ENCODE results near the gene TEAD1.

TEAD1 gene

DNA sequence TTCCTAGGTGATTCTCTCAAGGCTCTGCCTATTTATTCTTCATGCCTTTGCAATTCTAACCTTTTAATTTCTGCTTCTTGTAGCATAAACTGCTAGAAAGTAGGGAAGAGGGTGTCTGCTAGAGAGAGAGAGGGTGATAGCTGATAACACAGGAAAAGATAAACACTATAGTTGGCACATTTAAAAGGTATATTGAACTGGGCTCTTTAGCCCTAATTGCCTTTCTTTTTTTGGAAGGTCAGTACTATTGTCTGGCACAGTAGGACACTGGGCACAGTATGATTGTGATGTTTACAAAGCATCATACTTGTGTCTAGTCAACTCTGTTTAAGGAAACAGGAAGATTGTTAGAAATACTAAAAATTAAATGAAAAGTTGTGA lies 33.3 kb downstream of the TEAD1 start:
- DNase-seq (ENCODE audit: low spot score) = no peak

DNA sequence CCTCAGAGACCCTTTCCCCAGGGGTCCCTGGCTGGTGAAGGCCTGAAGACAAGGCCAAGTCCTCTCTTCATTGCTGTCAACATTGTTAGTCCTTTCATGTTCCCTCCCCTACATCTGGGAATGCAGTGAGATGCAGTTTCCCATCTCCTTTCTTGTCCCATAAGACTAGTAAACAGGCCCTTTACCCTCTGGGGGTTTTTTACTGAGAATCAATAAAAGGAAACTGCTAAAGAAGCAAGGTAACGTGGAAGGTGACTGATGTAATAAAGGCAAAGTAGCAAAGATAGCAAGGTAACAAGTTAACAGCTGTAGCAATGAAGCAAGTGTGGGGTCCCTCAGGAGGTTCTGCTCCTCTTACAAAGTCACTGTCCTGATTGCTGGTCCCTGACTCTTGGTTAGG lies 37.3 kb downstream of the TEAD1 start:
- DNase-seq (ENCODE audit: low spot score) = no peak

DNA sequence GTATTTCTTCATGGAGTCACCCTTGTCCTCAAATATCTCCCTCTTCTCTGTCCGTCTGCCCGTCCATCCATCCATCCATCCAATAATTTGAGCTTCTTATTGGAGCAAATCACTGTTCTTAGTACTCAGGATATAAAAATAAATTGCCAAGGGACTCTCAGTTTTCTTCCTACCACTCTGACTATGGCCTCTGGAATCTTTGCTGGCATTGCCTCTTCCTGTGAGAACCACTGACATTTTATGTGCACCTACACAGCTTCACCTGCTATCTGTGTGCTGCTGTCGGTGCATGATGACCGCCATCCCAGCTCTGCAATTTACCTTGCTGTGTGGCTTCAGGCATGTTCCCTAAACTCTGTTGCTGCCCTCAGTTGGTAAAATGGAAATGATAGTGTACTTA lies 37.9 kb downstream of the TEAD1 start:
- DNase-seq (ENCODE audit: low spot score) = no peak

DNA sequence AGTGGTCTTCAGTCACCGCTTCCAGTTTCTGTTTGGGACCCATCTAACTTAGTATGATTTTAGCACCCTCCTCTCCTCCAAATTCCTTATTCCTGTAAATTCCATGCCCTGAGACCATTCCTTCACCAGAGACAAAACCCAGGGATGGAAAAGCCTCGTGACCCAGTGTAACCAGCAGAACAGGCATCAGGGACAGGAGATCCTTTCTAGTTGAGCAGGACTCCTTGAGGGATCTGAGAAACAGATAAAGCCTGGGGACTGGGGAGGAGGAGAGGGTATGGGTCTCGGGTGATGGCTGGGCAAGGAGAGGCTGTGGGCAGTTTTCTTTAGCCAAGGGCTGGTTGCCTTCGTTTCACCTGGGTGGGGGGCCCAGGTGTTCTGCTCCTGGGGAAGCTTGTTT lies 40.9 kb downstream of the TEAD1 start:
- no peak for DNase-seq (ENCODE audit: low spot score)

DNA sequence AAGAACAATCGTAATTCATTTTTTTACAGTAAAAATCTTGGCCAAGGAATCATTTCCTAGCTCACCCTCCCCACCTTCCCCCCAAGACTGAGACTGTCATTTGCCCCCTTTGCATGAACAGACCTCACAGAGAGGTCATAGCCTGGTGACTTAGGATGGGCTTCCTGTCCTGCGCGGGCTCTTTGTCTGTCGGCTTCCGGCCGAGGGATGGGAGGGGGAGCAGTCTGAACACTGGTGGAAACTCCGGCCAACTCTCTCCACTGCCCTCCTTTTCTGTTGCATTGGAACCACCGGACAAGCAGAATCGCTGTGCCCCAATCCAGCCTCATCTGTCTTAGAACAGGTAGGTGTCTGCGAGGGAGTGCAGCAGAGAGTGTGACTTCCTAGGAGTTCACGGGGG lies 41.7 kb downstream of the TEAD1 start:
- DNase-seq (ENCODE audit: low spot score) = no peak

DNA sequence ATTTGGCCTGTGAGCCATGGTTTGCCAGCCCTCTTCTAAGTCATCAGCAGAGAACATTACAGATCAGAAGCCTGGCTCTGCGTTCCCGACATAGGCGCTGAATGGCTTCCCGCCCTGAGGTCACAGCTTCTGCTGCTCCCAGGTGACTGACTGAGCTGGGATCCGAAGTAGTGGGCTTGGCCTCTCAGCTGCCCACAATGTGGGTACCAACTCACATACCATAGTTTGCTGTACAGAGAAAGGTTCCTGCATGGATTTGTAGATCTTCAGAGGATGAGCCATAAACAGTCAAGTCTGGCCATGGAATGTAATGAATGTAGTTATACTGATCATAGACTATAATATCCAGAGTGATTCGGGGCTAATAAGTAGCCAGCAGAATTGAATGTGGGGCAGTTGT lies 42.6 kb downstream of the TEAD1 start:
- no peak for DNase-seq (ENCODE audit: low spot score)

DNA sequence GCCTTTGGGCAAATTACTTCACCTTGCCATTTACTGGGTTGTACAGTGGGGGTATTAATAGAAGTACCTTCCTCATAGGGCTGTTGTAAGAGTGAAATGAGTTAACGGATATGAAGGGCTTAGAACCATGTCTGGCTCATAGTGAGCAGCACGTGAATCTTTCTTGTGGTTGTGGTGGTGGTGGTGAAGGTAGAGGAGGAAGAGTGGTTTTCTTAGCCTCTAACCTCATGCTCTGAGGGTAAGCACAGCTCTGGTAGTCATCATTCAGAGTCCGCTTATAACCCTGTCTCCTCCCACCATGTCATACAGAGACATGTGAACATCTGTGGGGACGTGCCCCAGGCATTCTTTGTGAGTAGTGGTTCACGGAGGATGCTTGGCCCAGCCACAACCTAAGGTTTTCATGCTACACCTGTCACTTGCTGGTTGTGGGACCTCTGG lies 43.6 kb downstream of the TEAD1 start:
- no peak for DNase-seq (ENCODE audit: low spot score)

DNA sequence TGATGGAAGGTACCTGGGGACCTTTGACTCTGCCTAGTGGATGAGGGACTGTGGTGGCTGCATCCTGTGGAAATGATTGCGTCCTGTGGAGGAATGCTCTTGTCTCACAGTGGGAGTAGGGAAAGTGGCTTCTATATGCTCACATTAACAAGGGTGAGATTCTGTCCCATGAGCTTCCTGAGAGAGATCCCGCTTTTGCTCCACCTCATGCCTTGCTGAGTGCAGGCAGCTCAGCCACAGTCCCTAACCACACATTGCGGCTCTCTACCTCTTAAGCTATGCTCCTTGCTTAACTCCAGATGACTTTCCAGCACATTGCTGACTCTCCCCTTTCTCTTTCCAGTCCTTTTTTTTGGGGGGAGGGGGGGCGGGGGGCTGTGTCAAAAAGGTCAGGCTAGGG lies 45.0 kb downstream of the TEAD1 start:
- DNase-seq (ENCODE audit: low spot score) = no peak

DNA sequence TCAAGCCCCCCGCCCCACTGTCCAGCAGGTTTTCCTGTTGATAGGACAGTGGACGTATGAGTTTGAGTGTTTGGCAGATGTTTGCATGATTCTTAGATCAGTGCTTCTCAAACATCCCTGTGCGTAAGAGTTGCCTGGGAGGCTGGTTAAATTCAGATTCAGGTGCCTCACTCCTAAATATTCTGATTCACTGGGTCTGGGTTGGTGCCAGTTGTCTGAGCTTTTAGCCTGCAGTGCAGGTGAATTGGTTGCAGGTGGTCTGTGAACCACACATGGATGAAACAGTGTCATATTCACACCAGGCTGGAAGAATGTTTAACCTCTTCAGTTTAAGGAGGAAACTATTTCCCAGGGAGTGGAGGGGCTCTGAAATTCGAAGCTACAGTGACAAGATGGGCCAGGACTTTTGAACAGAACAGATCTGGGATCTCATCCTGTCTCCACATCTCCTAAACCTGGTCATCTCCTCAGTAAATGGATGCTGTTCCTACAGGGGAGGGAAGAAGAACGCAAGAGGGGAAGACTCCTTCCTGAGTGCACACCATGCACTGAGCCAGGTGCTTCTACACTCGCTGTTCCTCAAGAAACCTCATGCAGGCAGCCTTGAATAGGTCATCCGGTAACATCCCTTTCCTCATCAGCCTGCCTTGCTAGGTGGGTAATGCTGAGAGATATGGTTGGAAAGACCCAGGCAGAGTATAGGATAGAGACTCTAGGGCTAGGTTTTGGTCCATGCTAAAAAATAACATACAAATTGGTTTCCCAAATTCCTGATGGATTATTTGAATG lies 47.8 kb downstream of the TEAD1 start:
- no peak for DNase-seq (ENCODE audit: low spot score)

DNA sequence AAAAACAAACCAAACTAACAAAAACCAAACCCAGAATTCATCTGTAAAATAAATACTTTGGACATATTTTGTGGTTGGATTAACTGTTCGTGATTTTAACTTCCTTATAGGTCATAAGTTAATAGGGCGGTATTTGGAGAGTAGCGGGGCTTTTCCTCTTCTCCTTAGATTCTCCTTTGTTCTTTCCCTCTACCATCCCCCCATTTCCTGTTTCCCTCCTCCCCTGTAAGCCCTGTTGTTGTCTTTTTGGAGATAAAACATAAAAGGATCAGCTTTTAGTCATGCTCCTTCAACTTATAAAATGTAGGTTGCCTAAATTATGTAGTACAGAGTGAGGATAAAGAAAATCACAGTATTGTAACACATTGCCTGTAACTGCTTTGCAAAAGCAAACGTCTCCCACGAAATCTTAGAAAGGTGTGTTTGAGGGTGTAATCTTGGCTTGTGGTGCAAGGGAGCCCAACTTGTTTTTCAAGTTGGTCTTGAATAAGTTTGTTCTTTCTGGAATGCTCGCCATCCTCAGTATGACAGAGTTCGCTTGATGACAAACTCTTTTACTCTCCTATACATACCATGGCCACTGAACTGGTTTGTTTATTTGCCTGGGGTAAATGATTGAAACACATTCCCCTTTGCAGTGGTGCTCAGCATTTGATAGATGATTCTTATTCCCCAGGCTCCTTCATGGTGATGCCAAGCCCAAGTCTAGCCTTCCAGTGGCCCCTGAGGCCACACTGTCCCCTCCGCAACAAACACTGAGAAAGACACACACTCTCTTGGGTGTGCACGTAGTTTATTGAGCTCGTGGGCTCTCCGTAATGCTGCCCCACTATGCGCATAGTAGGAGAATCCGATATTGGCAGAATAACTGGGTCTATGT lies 49.4 kb downstream of the TEAD1 start:
- no peak for DNase-seq (ENCODE audit: low spot score)

DNA sequence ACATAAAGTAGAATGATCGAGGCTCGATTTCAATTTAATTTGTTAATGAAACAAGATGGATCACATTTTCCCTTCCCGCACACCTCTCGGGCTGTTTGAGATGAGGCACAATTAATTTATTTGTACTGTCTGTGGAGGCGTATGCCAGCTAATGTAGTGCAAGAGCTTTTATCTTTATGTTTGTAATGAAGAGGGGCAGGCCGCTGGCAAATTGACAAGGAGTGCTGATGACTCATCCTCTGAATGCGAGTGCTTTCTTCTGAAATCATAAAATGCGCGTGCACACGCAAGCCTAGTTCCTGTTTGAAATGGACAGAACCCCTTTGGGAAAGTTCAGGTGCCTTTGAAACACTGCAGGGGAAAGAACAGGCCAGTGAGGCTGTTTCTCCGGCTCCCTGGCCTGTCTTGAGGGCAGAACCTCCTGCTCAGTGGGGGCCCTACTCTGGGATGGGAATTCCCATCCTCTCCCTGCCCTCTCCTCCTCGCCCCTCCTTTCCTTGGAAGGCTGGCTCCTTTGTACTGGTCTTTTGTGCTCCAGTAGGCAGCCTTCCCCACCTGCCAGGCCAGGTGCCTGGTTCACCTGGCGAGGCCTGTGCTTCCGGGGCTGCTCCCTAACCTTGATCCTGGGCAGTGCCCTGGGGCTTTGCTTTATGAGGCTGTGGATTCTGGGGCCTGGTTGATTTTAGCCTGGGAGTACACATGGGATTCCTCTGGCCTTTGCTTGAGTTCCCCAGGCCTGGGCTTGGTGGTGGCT lies 50.3 kb downstream of the TEAD1 start:
- peak; percentile 45 for DNase-seq (ENCODE audit: low spot score)

DNA sequence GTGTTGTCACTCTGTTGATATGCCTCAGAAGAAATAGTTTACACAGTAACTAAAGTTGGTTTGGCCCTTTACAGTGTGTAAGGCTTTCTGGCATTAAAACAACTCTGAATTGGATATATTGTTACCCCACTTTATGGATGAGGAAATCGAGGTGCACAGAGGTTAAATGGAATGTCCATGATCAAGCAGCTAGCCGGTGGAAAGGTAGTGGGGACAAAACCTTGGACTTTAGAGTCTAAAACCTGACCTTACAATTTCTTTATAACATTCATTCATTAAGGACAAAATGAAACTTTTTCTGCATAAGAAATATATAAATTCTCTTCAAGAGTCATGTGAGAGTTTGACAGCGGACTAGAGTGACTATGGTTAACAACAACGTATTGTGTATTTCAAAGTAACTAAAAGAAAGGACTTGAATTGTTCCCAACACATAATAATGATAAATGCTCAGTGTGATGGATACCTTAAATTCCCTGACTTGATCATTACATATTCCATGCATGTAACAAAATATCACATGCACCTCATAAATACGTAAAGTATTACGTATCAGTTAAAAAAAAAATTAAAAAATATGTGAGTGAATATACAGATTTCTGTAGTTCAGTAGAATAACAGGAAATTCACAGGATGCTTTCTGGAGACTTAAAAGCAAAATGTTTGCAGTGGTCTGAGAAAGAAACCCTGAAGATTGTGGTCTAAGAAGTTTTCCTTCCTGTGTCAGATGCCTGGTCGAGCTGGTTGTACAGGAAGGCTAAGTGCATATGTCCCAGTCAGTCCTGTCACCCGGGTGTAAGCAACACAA lies 51.0 kb downstream of the TEAD1 start:
- no peak for DNase-seq (ENCODE audit: low spot score)

DNA sequence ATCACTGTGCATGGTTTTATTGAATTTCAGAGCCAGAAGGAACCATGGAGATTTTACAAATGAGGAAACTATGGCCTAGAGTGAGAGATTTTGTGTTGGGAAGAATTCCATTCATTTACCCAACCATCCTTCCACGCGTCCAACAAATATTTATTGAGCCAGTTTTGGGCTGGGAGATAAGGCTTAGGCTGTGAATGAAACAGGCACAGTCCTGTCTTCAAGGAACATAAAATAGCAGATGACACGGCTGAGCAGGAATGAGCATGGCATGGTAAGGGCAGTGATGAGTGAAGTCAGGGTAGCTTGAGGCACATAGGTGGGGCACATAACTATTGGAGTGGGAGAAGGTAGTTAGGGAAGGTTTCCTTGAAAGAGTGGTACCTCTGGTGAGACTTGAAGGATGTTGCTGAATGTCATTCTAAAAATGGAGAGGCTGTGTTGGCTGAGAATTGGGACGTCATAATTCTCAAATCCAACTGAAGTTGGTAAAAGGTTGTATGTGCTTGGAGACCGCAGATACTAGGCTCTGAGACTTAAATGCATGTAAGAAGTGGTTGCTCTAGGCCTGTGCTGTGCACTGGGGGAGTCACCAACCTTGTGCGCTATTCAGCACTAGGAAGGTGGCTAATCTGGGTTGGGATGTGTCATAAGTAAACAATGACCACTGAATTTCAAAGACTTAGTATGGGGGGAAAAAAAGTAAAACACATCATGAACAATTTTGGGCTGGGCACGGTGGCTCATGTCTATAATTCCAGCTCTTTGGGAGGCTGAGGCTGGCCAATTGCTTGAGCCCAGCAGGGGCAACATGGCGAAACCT lies 51.9 kb downstream of the TEAD1 start:
- peak; percentile 11 for DNase-seq (ENCODE audit: low spot score)

DNA sequence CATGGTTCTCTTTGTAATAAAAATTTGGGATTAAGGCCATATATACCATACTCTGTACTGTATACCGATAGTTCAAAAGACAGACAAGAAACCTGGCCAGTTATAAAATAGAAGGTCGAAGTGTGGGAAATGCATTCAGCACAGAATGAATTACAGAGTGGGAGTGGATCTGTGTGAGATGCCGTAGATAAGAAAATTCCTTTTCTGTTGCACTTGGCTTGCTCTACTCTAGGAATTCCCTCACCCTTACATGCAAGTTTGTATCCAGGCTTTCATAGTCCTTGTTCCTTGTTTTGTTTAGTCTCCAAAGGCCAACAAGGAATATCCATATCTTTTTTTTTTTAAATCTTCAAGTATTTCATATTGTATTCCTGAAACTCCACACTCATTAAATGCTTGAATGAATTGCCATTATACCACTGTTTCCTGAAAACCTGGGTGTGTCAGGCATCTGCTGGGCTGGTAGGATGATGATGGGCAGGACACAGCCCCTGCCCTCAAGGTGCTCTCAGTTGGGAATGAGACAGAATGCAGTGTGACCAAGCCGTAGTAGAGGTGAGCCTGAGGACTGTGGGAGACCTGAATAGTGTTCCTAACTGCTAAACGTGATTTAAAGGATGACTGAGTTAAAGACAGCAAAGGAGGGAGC lies 53.5 kb downstream of the TEAD1 start:
- DNase-seq (ENCODE audit: low spot score) = no peak

DNA sequence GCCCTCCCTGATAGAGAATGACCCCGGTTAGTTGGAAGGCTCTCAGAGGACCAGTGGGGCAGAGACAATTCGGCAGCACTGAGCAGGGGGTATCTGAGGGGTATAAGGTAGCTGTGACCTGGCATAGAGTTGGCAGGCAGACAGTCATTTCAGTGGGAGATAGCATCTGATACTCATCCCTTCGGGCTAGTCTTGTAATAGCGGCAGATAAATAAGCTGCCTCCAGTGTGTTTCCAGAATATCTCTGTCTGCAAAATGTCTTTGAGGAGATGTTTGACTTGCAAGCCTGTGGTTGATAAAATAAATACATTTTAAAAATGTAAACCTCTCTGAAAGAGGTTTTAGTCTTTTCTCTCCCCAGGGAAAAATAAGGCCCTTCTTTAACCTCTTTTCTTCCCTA lies 54.2 kb downstream of the TEAD1 start:
- no peak for DNase-seq (ENCODE audit: low spot score)

DNA sequence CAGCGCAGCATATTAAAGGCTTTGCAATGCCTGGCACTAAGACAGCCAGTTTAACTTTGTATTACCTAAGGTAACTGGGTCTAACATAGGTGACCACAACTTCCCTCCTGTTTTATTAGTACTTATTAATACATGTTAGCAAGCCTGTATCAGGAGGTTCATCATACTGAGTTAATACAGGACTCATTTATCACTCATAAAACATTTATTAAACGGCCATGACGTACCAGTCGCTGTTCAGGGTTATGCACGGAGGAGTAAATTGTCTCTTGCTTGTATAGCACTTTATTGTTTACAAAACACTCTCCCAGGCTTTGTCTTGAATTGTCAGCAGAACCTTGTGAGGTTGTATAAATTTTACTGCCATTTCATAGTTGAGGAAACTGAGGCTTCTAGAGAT lies 55.7 kb downstream of the TEAD1 start:
- no peak for DNase-seq (ENCODE audit: low spot score)

DNA sequence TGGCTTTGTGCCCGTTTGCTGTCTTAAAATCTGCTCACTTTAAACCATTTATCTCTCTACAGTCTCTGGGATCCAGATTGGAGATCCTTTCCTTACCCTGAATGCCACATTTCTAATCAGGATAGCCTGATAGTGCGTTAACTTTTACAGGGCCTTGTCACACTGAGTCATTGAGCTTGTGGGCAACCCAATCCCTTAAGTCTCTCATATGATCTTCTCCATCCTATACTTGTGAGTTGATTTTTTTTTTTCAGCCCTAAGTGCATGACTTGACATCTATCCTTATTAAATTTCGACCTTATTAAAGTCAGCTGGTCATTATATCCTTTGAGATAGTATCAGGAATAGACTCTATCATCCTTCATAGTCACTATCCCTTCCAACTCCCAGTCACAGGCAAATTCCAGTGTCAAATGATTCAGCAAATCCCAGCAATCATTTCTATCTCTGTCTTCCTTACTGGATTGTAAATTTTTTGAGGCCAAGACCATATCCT lies 57.7 kb downstream of the TEAD1 start:
- DNase-seq (ENCODE audit: low spot score) = no peak

DNA sequence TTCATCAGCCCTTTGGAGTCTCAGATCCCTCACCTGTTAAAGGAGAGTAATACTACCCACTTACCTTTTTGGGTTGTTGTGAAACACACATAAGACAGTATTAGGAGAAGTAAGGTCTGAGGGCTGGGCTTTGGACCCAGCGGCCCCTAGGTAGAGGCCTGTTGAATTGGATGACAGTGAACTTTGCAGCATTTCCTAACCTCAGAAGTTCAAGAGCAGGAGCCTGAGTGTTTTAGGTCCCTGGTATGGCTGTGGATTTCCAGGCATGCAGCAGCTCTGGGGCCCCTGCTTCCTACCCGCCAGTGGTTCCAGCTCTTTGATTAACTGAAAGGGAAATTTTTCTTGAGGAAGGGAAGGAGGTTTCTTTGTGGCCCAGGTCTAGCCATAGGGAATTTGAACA lies 58.9 kb downstream of the TEAD1 start:
- DNase-seq (ENCODE audit: low spot score) = no peak

DNA sequence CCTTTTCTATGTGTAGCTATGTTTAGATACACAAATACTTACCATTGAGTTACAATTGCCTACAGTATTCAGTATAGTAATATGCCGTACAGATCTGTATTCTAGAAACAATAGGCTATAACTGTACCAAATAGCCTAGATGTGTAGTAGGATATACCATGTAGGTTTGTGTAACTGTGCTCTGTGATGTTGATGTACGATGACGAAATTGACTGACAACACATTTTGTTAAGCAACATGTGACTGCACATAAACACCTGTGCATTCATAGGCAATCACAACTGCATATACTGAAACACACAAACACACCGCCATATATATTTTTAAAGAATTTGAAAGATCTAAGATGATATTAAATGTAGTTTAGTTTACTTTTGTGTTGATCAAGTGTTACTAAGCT lies 60.4 kb downstream of the TEAD1 start:
- DNase-seq (ENCODE audit: low spot score) = no peak

DNA sequence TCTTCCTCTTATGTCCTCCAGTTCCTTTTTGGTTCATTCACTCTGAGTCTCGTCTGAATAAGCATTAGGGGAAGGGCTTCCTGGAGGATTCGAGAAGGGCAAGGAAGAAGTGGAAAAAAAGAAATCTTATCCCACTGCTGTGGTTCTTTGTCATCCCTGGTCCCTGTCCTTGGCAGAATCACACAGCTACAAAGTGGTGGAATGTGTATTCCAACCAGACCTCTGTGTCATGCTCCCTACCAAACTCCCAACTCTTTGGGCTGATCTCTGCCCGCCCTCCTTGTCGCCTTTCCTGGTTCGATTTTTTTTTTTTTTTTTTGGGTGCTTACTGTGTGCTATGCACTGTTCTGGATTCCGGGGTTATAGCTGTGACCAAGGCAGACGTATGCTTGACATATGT lies 61.0 kb downstream of the TEAD1 start:
- DNase-seq (ENCODE audit: low spot score) = no peak

Data from RKO (cell line).